Natural killer cell (primary cell): ENCODE data around the gene SHCBP1L. TPM values are rescaled to one million over a fixed set of nuclear protein-coding genes. Genes with fewer than 3 reads are reported as not detected.

ENCODE experiments used
- ATAC-seq, 3 donors: fragments of 150-1000 bp in 2 of 3; fragments of 200-7000 bp in 1 of 3; cut with Tn5 transposase; 1 replicate in 1 of 3; 2 replicates in 2 of 3; pipeline ENCODE4 v1.10.0; 2021; ENCODE audit warnings: mild to moderate bottlenecking in 2 of 3, moderate library complexity in 2 of 3
- DNase-seq, 2 donors: peaks; one replicate each; pipeline versions ENCODE4 v3.0.0 to v3.0.0-alpha.2; 2013 to 2021; ENCODE audit warnings: mixed read lengths in 1 of 2
- H3K27ac ChIP-seq: one replicate; pipeline ENCODE4 v1.5.1; 2013; ENCODE audit warnings: mild to moderate bottlenecking, low read length
- H3K27me3 ChIP-seq: one replicate; pipeline ENCODE4 v1.6.1; 2013; ENCODE audit warnings: low read length; ENCODE audit not compliant: control insufficient read depth, insufficient read depth
- H3K36me3 ChIP-seq: one replicate; pipeline ENCODE4 v1.6.1; 2013; ENCODE audit warnings: low read length; ENCODE audit not compliant: control insufficient read depth, insufficient read depth
- H3K4me1 ChIP-seq: one replicate; pipeline ENCODE4 v1.6.1; 2013; ENCODE audit warnings: low read length; ENCODE audit not compliant: control insufficient read depth, insufficient read depth
- H3K4me3 ChIP-seq: one replicate; pipeline ENCODE4 v1.5.1; 2013; ENCODE audit warnings: low read length
- H3K9me3 ChIP-seq: one replicate; pipeline ENCODE4 v1.6.1; 2013; ENCODE audit warnings: low read length; ENCODE audit not compliant: control insufficient read depth, insufficient read depth
- H3K27ac Mint-ChIP-seq, 2 donors: one replicate each; pipeline ENCODE4 v1.8.0; 2022; ENCODE audit warnings: mild to moderate bottlenecking in 2 of 2, mixed read lengths in 2 of 2, moderate library complexity in 1 of 2
- H3K27me3 Mint-ChIP-seq, 2 donors: one replicate each; pipeline ENCODE4 v1.8.0; 2022; ENCODE audit warnings: low read depth in 2 of 2, mixed read lengths in 2 of 2
- H3K36me3 Mint-ChIP-seq: one replicate; pipeline ENCODE4 v1.8.0; 2022; ENCODE audit warnings: mixed read lengths
- H3K4me1 Mint-ChIP-seq, 2 donors: one replicate each; pipeline ENCODE4 v1.8.0; 2022; ENCODE audit warnings: mixed read lengths in 2 of 2
- H3K4me3 Mint-ChIP-seq: one replicate; pipeline ENCODE4 v1.8.0; 2022; ENCODE audit warnings: mild to moderate bottlenecking, moderate library complexity, mixed read lengths
- H3K9me3 Mint-ChIP-seq, 2 donors: one replicate each; pipeline ENCODE4 v1.8.0; 2022; ENCODE audit warnings: mixed read lengths in 2 of 2
- WGBS: methylation state at CpG from one replicate; pipeline ENCODE4 v1.1.7; 2013; ENCODE audit warnings: missing lambda C conversion rate; ENCODE audit not compliant: insufficient coverage; 5-methylcytosine and 5-hydroxymethylcytosine counted together
- intact Hi-C: fragments of 100-400 bp; cut with micrococcal nuclease; formaldehyde crosslinking; loops from one replicate; pipeline ENCODE4 v1.14.2; 2022
- total RNA-seq, 4 donors: library from RNA; stranded (reverse); fragments of 120-200 nt in 1 of 4; gene quantifications; one replicate each; pipeline versions ENCODE4 v1.2.3 to v1.2.4, GENCODE V29; 2013 to 2022
- TF ChIP-seq, protein P1 (sequence below): fragments of 200-600 bp; IDR thresholded peaks from one replicate; pipeline ENCODE4 v1.8.0; 2022; ENCODE audit warnings: antibody characterized with exemption

Gene SHCBP1L
- not detected for total RNA-seq
- total RNA-seq (2013), result not detected

DNA sequence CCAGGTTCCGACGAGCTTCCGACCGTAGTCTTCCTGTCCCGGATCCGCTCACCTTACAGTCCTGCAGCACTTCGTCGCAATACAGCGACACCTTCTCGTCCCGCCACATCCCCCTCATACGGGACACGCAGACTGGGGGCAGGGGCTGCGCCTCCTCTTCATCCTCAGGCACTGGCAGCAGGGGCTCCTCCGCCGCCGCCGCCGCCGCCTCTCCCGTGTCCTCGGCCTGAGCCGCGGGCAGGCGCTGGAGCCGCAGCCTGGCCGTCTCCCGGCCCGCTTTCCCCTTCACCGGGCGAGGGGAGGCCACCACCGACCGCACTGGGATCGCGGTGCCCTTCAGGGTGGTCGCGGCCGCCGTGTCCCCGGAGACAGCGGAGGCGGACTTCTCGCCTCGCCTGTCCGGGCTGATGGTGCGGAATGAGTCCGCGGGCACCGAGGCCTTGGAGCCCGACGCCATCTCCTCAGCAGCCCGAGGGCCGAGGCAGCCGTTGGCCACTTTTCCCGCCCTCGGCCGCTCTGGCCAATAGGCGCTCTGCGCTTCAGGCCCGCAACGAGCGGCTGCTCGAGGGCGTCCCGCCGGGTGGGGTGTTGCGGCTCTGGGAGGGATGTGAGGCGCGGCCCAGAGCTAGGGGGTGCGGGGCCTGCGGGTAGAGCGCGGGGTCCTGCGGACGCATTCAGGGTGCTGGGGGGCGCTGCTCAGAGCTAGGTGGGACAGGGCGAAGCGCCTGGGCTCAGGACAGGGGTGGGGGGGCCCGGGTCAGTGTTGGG, at the start of gene SHCBP1L:
Gene SHCBP1L (minus strand): TSS at position 490 of the 768 bp plus-strand sequence. CDS start 33 bp downstream, at position 457.
- Histone ChIP-seq H3K27me3 (peaks cover 11% of the 10 kb centered on the region), H3K36me3 (no peaks in the 10 kb centered on the region), H3K4me1 (peaks cover 3% of the 10 kb centered on the region), H3K9me3 (no peaks in the 10 kb centered on the region), H3K27ac (no peak within 1 kb of the TSS), H3K4me3 (no peak within 1 kb of the TSS)
- Mint-ChIP-seq H3K9me3 (no peaks in the 10 kb centered on the region), H3K4me3 (no peak within 1 kb of the TSS), H3K27ac (no peak within 1 kb of the TSS), H3K4me1 (no peaks in the 10 kb centered on the region), H3K27me3 (peaks cover 13 to 20% of the 10 kb centered on the region in 2 donors), H3K36me3 (no peaks in the 10 kb centered on the region)
- TF ChIP-seq, protein P1, sequence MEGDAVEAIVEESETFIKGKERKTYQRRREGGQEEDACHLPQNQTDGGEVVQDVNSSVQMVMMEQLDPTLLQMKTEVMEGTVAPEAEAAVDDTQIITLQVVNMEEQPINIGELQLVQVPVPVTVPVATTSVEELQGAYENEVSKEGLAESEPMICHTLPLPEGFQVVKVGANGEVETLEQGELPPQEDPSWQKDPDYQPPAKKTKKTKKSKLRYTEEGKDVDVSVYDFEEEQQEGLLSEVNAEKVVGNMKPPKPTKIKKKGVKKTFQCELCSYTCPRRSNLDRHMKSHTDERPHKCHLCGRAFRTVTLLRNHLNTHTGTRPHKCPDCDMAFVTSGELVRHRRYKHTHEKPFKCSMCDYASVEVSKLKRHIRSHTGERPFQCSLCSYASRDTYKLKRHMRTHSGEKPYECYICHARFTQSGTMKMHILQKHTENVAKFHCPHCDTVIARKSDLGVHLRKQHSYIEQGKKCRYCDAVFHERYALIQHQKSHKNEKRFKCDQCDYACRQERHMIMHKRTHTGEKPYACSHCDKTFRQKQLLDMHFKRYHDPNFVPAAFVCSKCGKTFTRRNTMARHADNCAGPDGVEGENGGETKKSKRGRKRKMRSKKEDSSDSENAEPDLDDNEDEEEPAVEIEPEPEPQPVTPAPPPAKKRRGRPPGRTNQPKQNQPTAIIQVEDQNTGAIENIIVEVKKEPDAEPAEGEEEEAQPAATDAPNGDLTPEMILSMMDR, result no peak
- no peak for ATAC-seq
- peak in 1 of 2 donors; percentile 5 for DNase-seq
- 32% methylated on average over 79 of the region's 79 CpGs for WGBS
- intact Hi-C loops, result no loop called here

GRCh38 chr1:183002267-183002666, 49.3 kb upstream of the SHCBP1L start:
- Histone ChIP-seq H3K27ac (no peak overlapping the region), H3K27me3 (peaks cover 2% of the 10 kb centered on the region), H3K4me1 (no peaks in the 10 kb centered on the region), H3K9me3 (no peaks in the 10 kb centered on the region), H3K36me3 (no peaks in the 10 kb centered on the region), H3K4me3 (no peak overlapping the region)
- intact Hi-C loops, result no loop called here
- H3K36me3 Mint-ChIP-seq, result no peaks in the 10 kb centered on the region
- ATAC-seq, result no peak
- H3K4me1 Mint-ChIP-seq, result no peaks in the 10 kb centered on the region
- no peak overlapping the region for H3K4me3 Mint-ChIP-seq
- peaks cover 5 to 12% of the 10 kb centered on the region in 2 donors for H3K27me3 Mint-ChIP-seq
- no peaks in the 10 kb centered on the region for H3K9me3 Mint-ChIP-seq
- TF ChIP-seq, protein P1, result no peak
- no peak overlapping the region for H3K27ac Mint-ChIP-seq
- no peak for DNase-seq

- Mint-ChIP-seq H3K27ac (no peak overlapping the region), H3K4me3 (no peak overlapping the region), H3K4me1 (no peaks in the 10 kb centered on the region), H3K27me3 (peaks cover 7 to 14% of the 10 kb centered on the region in 2 donors), H3K36me3 (no peaks in the 10 kb centered on the region), H3K9me3 (no peaks in the 10 kb centered on the region)
- ATAC-seq (no peak), DNase-seq (no peak)
- Histone ChIP-seq H3K27ac (no peak overlapping the region), H3K4me1 (no peaks in the 10 kb centered on the region), H3K4me3 (no peak overlapping the region), H3K9me3 (no peaks in the 10 kb centered on the region), H3K36me3 (no peaks in the 10 kb centered on the region), H3K27me3 (peaks cover 2% of the 10 kb centered on the region)
- TF ChIP-seq, protein P1, result no peak
- 84% methylated on average over 3 of the region's 4 CpGs for WGBS
- intact Hi-C loops, result no loop called here
Measured at GRCh38 chr1:183000167-183000962, 47.4 kb upstream of the SHCBP1L start.
